Retinal pigment epithelial cell (primary cell): Measurements from ENCODE around the gene KLRB1.
"Not testable (repeated sequence)": the region's sequence is repeated elsewhere in the genome, so short reads cannot be mapped to it uniquely, and the experiment has no call there.

ENCODE experiments used
- DNase-seq: peaks from one replicate; pipeline ENCODE4 v3.0.0-alpha.2; 2010; ENCODE audit warnings: low read depth
- H3K4me3 ChIP-seq: 2 replicates; pipeline ENCODE4 v1.5.1; 2011; ENCODE audit warnings: mild to moderate bottlenecking, low read length, control low read depth, moderate library complexity
- TF ChIP-seq, protein P1 (sequence below): conservative IDR thresholded peaks from 2 replicates; pipeline ENCODE4 v1.5.1; 2011; ENCODE audit warnings: low read depth, low read length, control low read depth, inconsistent platforms

The KLRB1 gene

DNA sequence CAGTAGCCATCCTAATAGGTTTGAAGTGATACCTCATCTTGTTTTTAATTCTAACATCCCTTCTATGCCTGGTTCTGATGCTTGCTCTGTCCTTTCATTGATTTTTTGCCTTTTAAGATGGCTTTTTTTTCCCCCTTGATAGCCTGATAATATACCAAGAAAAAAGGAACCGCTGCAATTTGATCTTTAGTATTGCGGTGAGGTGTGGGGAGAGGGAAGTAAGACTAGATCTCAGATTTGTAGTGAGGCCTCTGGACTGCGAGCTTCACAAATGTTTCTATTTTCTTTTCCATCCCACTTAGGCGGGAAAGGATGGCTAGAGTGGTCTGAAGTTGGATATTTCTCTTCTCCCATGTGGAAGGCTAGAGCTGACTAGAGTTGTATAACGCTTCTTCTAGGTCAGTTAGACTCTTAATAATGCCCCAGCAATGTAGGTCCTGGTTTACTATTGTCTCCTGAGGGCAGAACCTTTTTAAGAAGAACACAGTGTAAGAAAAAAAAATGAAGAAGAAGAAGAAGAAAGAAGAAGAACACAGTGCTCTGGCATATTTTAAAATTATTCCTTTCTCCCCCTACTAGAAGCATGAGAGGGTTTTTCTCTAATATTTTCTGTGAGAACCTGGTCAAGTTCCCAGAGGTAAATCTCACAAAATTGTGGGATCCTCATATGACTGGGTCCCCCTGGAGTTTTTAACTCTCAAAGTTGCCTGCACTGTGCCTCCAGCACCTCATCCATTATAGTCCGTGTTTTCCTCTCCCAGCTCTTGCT, 11.9 kb upstream of the KLRB1 start:
- TF ChIP-seq, protein P1, sequence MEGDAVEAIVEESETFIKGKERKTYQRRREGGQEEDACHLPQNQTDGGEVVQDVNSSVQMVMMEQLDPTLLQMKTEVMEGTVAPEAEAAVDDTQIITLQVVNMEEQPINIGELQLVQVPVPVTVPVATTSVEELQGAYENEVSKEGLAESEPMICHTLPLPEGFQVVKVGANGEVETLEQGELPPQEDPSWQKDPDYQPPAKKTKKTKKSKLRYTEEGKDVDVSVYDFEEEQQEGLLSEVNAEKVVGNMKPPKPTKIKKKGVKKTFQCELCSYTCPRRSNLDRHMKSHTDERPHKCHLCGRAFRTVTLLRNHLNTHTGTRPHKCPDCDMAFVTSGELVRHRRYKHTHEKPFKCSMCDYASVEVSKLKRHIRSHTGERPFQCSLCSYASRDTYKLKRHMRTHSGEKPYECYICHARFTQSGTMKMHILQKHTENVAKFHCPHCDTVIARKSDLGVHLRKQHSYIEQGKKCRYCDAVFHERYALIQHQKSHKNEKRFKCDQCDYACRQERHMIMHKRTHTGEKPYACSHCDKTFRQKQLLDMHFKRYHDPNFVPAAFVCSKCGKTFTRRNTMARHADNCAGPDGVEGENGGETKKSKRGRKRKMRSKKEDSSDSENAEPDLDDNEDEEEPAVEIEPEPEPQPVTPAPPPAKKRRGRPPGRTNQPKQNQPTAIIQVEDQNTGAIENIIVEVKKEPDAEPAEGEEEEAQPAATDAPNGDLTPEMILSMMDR, result no peak
- no peak overlapping the region for H3K4me3 ChIP-seq
- DNase-seq, result no peak

DNA sequence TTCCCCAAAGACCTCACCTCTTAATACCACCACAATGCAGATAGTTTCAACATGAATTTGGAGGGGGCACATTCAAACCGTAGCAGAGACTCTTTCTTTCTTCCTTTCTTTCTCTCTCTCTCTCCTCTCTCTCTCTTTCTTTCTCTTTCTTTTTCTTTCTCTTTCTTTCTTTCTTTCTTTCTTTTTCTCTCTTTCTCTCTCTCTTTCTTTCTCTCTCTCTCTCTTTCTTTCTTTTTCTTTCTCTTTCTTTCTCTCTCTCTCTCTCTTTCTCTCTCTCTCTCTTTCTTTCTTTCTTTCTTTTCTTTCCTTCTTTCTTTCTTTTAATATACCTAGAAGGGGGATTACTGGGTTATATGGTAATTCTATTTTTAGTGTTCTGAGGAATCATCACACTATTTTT, 11.2 kb upstream of the KLRB1 start:
- DNase-seq, H3K4me3 ChIP-seq: not testable (repeated sequence)

DNA sequence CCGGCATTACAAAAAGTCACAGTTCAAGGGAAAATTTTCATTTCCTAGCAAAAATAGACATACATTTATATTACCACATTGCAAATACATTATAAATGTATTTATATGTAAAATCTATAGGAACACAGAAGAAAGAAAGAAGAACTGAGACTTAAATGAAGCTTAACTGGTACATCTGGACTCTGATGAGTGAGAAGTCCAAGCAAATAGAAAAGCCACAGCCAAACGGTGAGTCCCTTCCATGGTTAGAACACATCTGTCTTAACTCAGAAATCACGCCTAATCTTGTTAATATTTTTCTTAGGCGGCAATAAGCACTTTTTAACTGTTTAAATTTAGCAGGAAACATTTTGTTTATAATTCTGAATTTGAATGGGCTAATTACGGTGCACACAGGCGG, 9.4 kb upstream of the KLRB1 start:
- no peak overlapping the region for H3K4me3 ChIP-seq
- TF ChIP-seq, protein P1, result no peak
- DNase-seq, result no peak

DNA sequence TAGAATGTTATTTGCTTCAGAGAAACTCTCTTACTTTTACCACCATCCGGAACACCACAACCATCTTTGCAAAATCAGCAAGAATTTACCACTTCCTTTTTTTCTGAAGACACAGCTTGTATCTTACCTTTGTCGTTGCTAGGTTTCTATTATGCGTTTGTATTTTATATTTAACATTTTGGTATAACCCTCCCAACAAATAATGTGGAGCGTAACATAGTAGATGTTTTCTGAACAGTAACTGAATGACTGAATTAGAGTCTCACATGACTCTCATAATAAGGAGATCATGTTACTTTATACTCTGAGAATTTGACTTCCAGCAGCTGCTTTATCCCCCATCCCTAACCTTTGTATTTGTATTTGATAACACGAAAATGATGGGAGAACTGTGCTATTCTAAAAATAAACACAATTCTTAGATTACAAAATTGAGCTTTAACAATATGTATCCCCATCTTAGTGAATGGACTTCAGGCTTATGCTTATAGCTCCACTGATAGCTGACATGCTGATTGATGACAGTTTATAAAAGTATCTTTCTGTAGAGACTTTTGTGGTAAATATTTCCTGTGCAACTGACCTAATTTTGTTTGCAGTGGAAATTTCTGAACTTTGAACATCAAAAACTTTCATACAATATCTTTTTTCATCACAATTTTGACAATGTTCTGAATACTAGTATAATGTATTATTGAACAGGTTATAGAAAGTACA, 7.9 kb upstream of the KLRB1 start:
- no peak for DNase-seq
- H3K4me3 ChIP-seq, result no peak overlapping the region
- TF ChIP-seq, protein P1, result no peak

DNA sequence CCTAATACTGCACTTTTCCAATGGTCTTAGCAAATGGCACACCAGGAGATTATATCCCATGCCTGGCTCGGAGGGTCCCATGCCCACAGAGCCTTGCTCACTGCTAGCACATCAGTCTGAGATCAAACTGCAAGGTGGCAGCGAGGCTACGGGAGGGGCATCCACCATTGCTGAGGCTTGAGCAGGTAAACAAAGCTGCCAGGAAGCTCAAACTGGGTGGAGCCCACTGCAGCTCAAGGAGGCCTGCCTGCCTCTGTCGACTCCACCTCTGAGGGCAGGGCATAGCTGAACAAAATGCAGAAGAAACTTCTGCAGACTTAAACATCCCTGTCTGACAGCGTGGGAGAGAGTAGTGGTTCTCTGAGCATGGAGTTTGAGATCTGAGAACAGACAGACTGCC, 2.9 kb upstream of the KLRB1 start:
- DNase-seq, H3K4me3 ChIP-seq: not testable (repeated sequence)

DNA sequence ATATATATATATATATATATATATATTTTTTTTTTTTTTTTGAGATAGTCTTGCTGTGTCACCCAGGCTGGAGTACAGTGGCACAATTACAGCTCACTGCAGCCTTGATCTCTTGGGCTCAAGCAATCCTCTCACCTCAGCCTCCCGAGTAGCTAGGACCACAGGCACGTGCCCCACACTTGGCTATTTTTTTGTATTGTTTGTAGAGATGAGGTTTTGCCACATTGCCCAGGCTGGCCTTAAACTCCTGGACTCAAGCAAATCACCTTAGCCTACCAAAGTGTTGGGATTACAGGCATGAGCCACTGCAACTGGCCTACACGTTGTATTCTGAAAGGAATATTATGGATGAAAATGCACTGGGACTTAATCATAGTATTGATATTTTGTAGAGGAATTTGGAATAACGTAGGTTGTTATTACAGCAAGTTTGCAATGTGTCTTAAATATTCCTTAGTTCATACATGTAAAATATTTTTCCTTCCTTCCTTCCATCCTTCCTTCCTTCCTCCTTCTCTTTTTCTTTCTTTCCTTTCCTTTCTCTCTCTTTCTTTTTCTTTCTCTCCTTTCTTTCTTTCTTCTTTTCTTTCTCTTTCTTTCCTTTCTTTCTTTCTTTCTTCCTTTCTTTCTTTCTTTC, 862 bp downstream of the KLRB1 start:
- TF ChIP-seq, protein P1, result no peak
- no peak overlapping the region for H3K4me3 ChIP-seq

DNA sequence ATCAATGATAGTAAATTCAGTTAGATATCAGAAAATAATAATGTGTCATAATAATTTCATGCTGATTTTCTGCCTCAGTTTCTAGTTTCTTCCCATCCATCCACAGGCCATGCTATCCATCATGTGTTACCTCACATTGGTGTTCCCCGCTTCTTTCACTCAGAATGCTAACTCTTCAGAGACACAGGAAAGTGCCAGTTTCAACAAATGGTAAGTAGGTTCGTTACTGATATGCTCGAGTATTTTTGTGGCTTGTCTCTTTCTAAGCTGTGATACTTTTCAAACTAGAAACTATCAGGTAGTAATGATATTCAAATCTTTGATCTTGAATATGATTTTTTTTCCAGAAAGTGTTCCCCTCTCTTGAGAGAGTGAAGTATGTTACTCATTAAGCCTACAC, 1.5 kb downstream of the KLRB1 start:
- TF ChIP-seq, protein P1, result no peak
- no peak for DNase-seq
- H3K4me3 ChIP-seq, result no peak overlapping the region

More for the DNA sequence above, 862 bp downstream of the KLRB1 start:
- no peak for DNase-seq

DNA sequence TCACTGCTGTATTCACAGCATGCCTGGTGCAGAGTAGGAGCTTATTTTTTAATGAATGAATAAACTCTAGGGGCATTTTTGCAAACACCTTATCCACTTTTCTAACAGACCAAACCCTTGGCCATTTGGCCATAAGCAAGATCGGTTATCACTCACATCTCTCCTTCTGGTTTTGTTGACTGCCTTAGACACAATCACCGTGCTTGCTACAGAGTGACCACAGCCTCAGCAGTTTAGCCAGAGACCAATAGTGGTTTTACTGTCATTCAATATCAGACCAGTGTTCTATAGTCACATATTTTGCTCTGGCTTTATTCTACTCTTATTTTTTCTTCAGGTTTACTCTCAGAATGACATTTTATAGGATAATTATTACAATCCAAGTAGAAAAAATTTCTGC, 2.2 kb downstream of the KLRB1 start:
- TF ChIP-seq, protein P1, result no peak
- no peak overlapping the region for H3K4me3 ChIP-seq
- DNase-seq, result no peak
